ENCODE results near the gene RFX1.
"Not testable (repeated sequence)": the region's sequence is repeated elsewhere in the genome, so short reads cannot be mapped to it uniquely, and the experiment has no call there.

The RFX1 gene

DNA sequence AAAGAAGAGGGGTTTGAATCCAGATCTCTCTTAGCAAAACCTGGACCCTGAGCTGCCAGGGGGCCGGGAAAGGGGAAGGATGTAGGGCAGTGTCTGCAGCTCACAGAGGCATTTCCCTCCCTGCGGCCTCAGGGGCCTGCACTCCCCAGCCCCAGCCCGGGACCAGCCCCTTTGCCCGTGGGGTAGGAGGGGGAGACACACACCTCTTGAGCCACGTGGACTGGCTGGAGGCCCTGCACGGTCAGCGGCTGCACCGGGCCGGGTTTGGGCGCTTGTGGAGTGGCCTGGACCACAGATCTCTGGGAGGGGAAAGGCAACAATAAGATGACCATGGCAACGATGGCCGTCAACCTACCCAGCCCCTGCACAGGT lies 26.9 kb downstream of the RFX1 start:
- no peak for DNase-seq (ENCODE audit: low read depth, low spot score)

- DNase-seq (ENCODE audit: low read depth, low spot score): no peak
These were observed 27.5 kb downstream of the RFX1 start for GRCh38 chr19:13978351-13979243.

DNA sequence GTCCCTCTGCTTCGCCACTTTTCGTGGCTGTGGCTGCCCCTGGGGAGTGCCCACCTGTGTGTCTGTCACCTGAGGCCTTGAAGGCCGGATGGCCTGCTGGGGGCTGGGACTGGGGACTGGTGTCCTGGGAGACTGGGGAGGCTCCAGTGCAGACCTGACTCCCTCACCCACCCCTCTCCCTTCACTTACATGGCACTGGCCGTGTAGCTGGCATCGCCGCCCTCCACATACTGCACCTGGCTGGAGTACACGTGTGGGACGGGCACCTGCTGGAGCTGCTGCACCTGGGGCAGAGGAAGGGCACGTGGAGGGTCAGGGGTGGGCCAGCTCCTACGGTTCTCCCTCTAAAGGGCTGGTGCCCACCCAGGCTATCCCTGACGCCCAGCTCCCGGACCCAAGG lies 28.3 kb downstream of the RFX1 start:
- DNase-seq (ENCODE audit: low read depth, low spot score): no peak

GRCh38 chr19:13976446-13976845 lies 29.7 kb downstream of the RFX1 start:
- DNase-seq (ENCODE audit: low read depth, low spot score): no peak

DNA sequence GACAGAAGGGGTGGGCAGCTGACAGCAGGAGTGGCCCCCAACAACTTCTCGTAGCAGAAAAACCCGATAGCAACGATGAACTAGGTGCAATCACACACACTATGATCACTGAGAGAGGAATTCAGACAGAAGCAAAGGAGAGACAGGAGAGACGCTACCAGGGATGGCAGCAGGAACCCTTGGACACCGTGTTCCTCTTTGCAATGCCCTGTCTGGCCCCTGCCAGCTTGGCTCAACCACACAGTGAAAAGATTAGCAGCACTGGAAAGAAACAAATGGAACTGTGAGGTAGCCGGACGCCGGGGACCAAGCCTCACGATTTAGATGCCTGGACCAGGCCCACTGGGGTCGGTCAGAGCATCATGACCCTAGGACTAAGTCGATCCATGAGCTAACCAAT lies 30.2 kb downstream of the RFX1 start:
- DNase-seq (ENCODE audit: low read depth, low spot score): no peak

DNA sequence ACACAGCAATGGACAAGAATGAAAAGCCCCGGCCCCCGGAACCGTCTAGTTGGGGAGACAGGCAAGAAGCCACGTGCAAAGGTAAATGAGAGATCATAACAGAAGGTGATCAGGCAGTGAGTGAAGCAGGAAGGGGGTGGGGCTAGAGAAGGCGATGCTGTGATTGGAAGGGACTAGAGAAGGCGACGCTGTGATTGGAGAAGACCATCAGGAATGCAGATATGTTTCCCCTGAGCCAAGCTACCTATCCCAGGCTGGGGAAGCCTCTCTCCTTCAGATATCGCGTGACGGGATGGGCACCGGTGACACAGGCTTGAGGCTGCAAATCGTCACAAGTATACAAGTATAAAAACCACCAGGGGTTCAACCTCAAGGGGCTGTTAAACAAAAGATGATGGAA lies 32.0 kb downstream of the RFX1 start:
- DNase-seq (ENCODE audit: low read depth, low spot score): no peak

GRCh38 chr19:13973479-13973878 lies 32.6 kb downstream of the RFX1 start:
- not testable (repeated sequence) for DNase-seq (ENCODE audit: low read depth, low spot score)

DNA sequence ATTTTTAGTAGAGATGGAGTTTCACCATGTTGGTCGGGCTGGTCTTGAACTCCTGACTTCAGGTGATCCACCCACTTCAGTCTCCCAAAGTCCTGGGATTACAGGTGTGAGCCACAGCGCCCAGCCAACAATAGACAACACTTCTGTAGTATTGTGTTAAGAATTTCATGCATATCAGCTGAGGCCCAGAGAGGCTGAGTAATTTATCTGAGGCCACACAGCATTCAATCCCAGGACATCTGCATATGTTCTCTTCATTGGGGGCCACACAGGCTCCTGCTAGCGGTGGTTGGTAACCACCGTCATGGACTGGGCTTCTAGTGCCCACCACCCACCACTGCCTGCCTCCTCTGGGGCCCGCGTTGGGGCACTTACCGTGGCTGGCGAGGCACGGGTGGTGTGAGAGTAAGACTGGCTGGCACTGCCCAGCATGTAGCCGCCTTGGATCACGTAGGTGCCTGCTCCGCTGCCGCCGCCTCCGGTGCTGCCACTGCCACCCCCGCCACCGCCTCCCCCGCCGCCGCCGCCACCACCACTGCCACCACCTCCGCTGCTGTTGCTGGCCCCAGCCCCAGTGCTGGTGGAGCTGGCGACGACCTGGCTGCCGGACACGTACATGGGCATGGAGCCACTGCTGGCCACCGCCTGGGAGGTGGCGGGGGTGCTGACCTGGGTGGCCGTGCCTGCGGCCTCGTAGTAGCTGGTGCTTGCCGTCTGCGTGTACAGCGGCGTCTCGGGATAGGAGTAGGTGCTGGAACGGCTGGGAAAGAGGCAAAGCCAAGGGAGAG lies 33.6 kb downstream of the RFX1 start:
- DNase-seq (ENCODE audit: low read depth, low spot score): no peak

DNA sequence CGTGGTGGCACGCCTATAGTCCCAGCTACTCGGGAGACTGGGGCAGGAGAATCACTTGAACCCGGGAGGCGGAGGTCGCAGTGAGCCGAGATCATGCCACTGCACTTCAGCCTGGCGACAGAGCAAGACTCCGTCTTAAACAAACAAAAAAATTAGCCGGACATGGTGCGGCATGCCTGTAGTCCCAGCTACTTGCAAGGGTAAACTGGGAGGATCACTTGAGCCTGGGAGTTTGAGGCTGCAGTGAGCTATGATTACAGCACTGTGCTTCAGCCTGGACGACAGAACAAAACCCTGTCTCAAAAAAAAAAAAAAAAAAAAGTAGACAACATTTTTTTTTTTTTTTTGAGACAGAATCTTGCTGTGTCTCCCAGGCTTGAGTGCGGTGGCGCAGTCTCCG lies 34.3 kb downstream of the RFX1 start:
- not testable (repeated sequence) for DNase-seq (ENCODE audit: low read depth, low spot score)

GRCh38 chr19:13969897-13970296 lies 36.2 kb downstream of the RFX1 start:
- no peak for DNase-seq (ENCODE audit: low read depth, low spot score)

- DNase-seq (ENCODE audit: low read depth, low spot score): no peak
These were observed 37.1 kb downstream of the RFX1 start for GRCh38 chr19:13968999-13969398.

DNA sequence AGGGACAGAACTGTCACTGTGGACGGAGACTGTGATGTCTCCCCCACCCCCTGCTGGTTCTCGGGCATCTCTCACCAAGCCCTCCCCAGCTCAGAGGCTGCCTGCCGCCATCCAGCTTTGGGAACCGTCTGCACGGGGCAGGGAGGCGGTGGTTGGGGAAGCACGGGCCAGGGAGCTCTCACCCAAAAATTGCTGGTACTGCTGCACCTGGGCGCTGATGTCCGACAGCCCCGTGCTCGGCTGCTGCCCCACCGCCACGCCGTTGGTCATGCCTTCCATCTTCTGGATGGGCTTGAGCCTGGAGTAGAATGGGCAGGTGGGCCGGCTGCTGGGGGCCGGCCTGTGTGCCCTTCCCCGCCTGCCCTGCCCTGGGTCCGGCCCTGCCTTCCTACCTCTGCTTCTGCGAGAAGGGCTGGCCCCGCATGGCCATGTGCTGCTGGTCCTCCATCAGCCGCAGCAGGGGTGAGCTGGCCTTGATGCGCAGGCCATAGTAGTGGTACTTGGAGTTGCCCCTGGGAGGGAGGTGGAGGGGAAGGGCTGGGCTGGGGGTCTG lies 37.7 kb downstream of the RFX1 start:
- no peak for DNase-seq (ENCODE audit: low read depth, low spot score)

DNA sequence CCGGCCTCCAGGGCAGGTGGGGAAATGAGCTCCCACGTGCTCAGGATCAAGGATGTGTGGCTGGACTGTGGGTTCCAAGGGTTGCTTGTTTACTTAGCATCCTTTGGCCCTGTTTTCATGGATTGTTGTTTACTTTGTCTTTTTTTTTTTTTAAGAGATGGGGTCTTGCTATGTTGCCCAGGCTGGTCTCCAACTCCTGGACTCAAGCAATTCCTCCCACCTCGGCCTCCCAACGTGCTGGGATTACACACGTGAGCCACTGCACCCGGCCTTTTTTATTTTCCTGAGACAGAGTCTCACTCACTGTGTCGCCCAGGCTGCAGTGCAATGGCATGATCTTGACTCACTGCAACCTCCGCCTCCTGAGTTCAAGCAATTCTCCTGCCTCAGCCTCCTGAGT lies 38.9 kb downstream of the RFX1 start:
- DNase-seq (ENCODE audit: low read depth, low spot score): not testable (repeated sequence)

DNA sequence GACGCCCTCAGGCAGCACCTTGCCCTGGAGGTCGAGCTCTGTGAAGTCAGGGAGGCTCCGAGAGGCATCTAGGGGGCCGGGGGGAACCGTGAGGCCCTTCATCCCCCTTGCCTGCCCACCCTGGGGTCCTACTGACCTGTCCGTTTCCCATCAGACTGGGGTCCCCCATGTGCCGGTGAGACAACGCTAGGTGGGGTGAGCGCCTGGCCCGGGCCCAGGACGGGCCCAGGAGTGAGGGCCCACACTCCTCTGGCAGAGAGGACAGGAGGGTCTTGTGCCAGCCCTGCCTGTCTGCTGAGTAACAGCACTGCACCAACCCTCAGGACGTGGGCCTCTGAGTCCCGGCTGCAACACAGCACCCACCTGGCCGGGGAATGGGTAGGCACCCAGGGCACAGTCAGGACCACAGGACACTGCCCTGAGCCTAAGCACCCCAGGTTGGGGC lies 39.4 kb downstream of the RFX1 start:
- DNase-seq (ENCODE audit: low read depth, low spot score): no peak

GRCh38 chr19:13965926-13966683 lies 40.0 kb downstream of the RFX1 start:
- no peak for DNase-seq (ENCODE audit: low read depth, low spot score)

DNA sequence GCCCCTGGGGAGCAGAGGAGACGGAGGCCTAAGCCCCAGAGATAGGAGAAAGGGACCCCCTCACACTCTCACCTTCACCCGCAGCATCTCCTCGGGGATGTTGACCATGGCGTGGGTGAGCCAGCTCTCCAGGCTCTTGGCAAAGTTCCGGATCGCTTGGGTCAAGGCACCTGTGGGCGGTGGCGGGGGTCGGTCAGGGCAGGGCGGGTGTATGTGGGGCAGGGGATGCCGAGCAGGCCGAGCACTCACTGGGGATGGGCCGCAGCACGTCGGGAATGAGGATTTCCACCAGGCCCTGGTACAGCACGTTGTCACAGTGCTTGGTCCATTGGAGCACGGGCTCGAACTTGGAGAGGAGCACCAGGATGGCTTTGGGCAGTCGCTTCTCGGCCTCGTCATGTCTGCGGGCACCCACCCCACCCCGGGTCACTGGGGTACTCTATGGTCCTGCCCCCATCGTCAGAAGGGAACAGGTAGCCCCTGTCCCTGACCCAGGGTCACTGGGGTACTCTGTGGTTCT lies 40.7 kb downstream of the RFX1 start:
- no peak for DNase-seq (ENCODE audit: low read depth, low spot score)

GRCh38 chr19:13964776-13965175 lies 41.3 kb downstream of the RFX1 start:
- DNase-seq (ENCODE audit: low read depth, low spot score): no peak

- no peak for DNase-seq (ENCODE audit: low read depth, low spot score)
These were observed 42.5 kb downstream of the RFX1 start for GRCh38 chr19:13963603-13964105.

GRCh38 chr19:13962699-13963602 lies 43.2 kb downstream of the RFX1 start:
- DNase-seq (ENCODE audit: low read depth, low spot score): no peak

Data from brain pericyte (primary cell).